ENCODE results near the gene DLX1. TPM values are rescaled to one million over a fixed set of nuclear protein-coding genes. Genes with fewer than 3 reads are reported as not detected.

Gene DLX1
- total RNA-seq (2014; rRNA removed; shearing (Covaris generic)) = 4.7 and 4.9 TPM in 2 replicates

DNA sequence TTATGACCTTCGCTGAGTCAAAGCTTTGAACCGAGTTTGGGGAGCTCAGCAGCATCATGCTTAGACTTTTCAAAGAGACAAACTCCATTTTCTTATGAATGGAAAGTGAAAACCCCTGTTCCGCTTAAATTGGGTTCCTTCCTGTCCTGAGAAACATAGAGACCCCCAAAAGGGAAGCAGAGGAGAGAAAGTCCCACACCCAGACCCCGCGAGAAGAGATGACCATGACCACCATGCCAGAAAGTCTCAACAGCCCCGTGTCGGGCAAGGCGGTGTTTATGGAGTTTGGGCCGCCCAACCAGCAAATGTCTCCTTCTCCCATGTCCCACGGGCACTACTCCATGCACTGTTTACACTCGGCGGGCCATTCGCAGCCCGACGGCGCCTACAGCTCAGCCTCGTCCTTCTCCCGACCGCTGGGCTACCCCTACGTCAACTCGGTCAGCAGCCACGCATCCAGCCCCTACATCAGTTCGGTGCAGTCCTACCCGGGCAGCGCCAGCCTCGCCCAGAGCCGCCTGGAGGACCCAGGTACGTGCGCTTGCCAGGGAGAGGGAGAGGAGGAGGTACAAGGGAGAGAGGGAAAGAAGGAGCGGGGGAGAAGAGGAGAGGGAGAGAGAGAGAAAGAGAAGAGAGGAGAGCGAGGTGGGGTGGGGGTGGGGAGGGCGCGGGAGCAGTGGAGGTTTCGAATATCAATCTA lies at the start of gene DLX1:
Gene DLX1 (plus strand): TSS at position 48 of the 700 bp plus-strand sequence. CDS start 171 bp downstream, at position 219.
- Histone ChIP-seq H3K27ac (peak within 1 kb of the TSS; percentile 42), H3K27me3 (replicated peaks) (no peaks in the 10 kb centered on the region), H3K9me3 (replicated peaks) (no peaks in the 10 kb centered on the region), H3K36me3 (peaks cover 16% of the 10 kb centered on the region), H3K4me3 (peak within 1 kb of the TSS; percentile 50), H3K4me1 (replicated peaks) (peaks cover 15% of the 10 kb centered on the region)
- DNase-seq (ENCODE audit: low read depth in 1 of 2, low spot score in 2 of 2) = peak in 1 of 2 experiments; percentile 94

DNA sequence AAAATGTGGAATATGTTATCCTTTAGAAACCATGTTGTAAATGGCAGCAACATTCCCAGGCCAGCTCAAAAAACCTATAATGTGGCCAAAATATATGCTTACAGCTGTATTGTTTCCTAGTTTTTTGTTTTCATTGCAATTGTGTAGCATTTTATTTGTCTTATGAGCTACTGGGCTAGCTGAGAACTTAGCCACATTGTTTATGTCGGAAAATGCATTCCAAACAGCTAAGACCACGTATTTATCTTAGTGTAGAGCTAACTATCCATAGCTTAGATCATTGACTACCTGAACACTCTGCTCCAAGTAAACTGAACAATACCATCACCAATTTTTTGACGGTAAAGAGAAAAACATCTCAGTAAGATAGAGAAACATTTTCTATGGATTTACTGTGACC lies 47.2 kb upstream of the DLX1 start:
- H3K36me3 ChIP-seq = no peaks in the 10 kb centered on the region
- H3K9me3 ChIP-seq (replicated peaks) = no peaks in the 10 kb centered on the region
- no peaks in the 10 kb centered on the region for H3K27me3 ChIP-seq (replicated peaks)
- peaks cover 13% of the 10 kb centered on the region for H3K4me1 ChIP-seq (replicated peaks)
- H3K4me3 ChIP-seq = no peak overlapping the region
- no peak for DNase-seq (ENCODE audit: low read depth in 1 of 2, low spot score in 2 of 2)
- H3K27ac ChIP-seq = 0 out of 2 replicates have a peak overlapping the region, but pooled peaks have one; percentile 8

GRCh38 chr2:172038604-172039003 lies 46.7 kb upstream of the DLX1 start:
- H3K4me1 ChIP-seq (replicated peaks) = peaks cover 13% of the 10 kb centered on the region
- H3K27ac ChIP-seq = no peak overlapping the region
- no peaks in the 10 kb centered on the region for H3K27me3 ChIP-seq (replicated peaks)
- H3K9me3 ChIP-seq (replicated peaks) = no peaks in the 10 kb centered on the region
- no peak overlapping the region for H3K4me3 ChIP-seq
- DNase-seq (ENCODE audit: low read depth in 1 of 2, low spot score in 2 of 2) = no peak
- H3K36me3 ChIP-seq = no peaks in the 10 kb centered on the region

DNA sequence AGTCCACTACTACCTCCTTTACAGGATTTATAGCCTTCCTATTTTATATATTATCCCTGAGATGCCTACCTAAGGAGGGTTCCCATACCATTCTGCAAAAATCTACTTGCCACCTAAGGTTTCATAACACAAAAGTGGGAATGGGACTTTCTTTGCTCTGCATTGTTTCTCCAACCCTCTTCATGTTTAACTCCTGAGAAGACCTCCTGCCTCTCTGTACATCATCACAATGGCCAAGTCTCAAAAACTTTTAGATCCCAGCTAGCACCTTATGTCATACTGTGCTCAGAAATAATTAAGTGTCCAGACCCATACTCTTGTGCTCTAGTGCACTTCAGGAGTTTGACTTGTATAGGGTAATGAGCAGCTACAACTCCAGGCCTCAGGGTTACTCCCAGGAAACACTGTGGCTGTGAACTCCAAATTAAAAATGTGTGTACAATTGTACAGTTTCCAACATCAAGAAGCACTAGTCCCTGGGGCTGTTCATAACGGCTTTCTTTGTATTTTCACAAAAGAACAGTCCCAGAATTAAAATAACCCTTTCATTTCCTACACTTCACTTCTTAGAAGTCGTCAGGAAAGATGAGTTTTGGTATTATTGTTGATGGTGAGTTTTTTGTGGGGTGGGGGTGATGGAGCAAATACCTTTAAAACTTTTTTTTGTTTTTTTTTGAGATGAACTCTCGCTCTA lies 46.1 kb upstream of the DLX1 start:
- H3K36me3 ChIP-seq = no peaks in the 10 kb centered on the region
- no peak overlapping the region for H3K27ac ChIP-seq
- H3K4me3 ChIP-seq = no peak overlapping the region
- H3K9me3 ChIP-seq (replicated peaks) = no peaks in the 10 kb centered on the region
- no peak for DNase-seq (ENCODE audit: low read depth in 1 of 2, low spot score in 2 of 2)
- peaks cover 13% of the 10 kb centered on the region for H3K4me1 ChIP-seq (replicated peaks)
- no peaks in the 10 kb centered on the region for H3K27me3 ChIP-seq (replicated peaks)

- no peaks in the 10 kb centered on the region for H3K36me3 ChIP-seq
- DNase-seq (ENCODE audit: low read depth in 1 of 2, low spot score in 2 of 2) = no peak
- peaks cover 13% of the 10 kb centered on the region for H3K4me1 ChIP-seq (replicated peaks)
- H3K9me3 ChIP-seq (replicated peaks) = no peaks in the 10 kb centered on the region
- H3K4me3 ChIP-seq = no peak overlapping the region
- H3K27me3 ChIP-seq (replicated peaks) = no peaks in the 10 kb centered on the region
- H3K27ac ChIP-seq = no peak overlapping the region
These were observed 45.0 kb upstream of the DLX1 start for GRCh38 chr2:172040311-172040710.

DNA sequence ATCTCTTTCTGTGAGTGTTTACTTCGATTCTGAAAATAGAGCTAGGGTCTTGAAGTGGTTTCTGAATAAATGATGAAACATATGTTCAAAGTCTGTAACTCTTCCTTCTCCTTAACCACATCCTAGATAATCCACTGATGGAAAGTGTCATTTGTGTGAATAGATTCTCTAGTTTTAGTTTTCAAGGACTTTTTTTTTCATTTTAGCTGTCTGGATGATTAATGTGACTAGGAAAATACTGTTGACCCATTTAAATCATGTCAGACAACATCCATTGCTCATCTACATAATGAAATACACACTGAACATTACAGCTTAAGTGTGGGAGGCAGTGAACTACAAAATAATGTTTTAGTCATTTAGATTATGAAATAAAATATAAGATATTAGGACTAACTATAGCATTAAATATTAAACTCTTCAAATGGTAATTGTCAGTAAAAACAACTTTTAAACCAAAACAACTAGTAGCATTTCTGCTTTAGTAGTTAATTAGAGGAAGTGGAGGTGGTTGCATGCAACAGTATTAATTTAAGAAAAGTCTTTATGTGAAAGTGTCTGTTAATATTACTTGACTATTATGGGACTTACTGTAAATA lies 39.1 kb upstream of the DLX1 start:
- no peak for DNase-seq (ENCODE audit: low read depth in 1 of 2, low spot score in 2 of 2)
- H3K4me3 ChIP-seq = no peak overlapping the region
- no peaks in the 10 kb centered on the region for H3K27me3 ChIP-seq (replicated peaks)
- no peaks in the 10 kb centered on the region for H3K4me1 ChIP-seq (replicated peaks)
- H3K27ac ChIP-seq = no peak overlapping the region
- H3K9me3 ChIP-seq (replicated peaks) = no peaks in the 10 kb centered on the region
- no peaks in the 10 kb centered on the region for H3K36me3 ChIP-seq

GRCh38 chr2:172046866-172047565 lies 38.3 kb upstream of the DLX1 start:
- DNase-seq (ENCODE audit: low read depth in 1 of 2, low spot score in 2 of 2) = no peak
- Histone ChIP-seq H3K36me3 (no peaks in the 10 kb centered on the region), H3K27ac (no peak overlapping the region), H3K27me3 (replicated peaks) (no peaks in the 10 kb centered on the region), H3K4me1 (replicated peaks) (no peaks in the 10 kb centered on the region), H3K9me3 (replicated peaks) (no peaks in the 10 kb centered on the region), H3K4me3 (no peak overlapping the region)

- no peak for DNase-seq (ENCODE audit: low read depth in 1 of 2, low spot score in 2 of 2)
- no peak overlapping the region for H3K4me3 ChIP-seq
- no peak overlapping the region for H3K27ac ChIP-seq
- no peaks in the 10 kb centered on the region for H3K27me3 ChIP-seq (replicated peaks)
- no peaks in the 10 kb centered on the region for H3K36me3 ChIP-seq
- H3K4me1 ChIP-seq (replicated peaks) = no peaks in the 10 kb centered on the region
- no peaks in the 10 kb centered on the region for H3K9me3 ChIP-seq (replicated peaks)
These were observed 37.5 kb upstream of the DLX1 start for GRCh38 chr2:172047566-172048507.

DNA sequence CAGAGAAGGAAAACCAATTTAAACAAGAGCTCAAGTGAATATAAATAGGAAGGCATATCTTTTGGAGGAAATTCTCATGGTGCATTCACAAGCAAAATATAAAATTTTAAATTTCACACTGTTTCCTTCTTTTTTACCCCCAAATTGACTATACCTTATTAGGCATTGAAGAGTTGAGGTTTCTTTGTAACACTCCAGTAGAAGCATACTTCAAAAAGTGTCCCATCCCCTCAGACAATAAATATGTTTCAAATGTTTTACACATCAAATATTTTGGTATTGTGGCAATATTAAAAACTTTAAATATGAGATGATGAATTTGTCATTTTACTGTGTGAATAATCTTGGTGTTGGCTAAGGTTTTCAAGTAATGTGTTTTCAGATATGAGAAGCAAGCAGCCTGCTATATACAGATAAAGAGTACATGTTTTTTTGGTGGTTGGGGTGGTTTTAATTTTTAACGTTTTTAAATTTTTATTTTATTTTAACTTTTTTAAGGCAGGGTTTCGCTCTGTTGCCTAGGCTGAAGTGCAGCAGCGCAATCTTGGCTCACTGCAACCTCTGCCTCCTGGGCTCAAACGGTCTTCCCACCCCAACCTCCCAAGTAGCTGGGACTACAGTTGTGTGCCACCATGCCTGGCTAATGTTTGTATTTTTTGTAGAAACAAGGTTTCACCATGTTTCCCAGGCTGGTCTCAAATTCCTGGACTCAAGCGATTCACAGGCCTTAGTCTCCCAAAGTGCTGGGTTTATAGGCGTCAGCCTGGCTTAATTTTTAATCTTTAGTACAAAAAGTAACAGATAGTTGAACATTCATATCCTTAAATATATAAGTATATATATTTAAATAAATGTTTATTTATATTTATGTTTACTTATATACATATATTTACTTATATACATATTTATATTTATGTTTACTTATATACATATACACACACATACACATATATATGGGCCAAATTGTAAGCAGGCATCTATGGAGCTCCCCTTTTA lies 36.5 kb upstream of the DLX1 start:
- Histone ChIP-seq H3K27ac (no peak overlapping the region), H3K27me3 (replicated peaks) (no peaks in the 10 kb centered on the region), H3K4me3 (no peak overlapping the region), H3K36me3 (no peaks in the 10 kb centered on the region), H3K9me3 (replicated peaks) (no peaks in the 10 kb centered on the region), H3K4me1 (replicated peaks) (no peaks in the 10 kb centered on the region)
- no peak for DNase-seq (ENCODE audit: low read depth in 1 of 2, low spot score in 2 of 2)

DNA sequence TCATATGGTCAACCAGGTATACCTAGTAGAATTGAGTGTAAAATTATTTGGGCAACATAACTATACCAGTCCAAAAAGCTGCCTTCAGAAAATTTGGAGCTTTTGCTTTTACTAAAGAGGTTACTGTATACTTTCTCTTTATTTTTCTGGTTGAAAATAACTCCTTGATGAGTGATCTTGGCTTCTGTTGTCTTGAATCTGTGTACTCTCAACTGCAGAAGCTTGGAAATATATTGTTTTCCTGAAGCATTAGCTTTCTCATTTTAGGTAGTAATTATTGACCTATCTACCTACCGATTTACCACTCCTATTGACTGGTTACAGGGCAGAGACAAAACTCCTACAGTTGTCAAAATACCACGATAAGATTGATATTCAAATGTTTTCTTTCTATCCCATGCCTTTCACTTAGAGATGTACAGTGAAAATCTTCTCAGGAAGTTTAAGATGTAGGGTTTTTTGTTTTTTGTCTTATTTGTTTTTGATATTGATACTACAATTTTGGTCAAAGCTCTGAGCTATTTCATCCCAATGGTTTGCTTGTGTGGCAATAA lies 35.7 kb upstream of the DLX1 start:
- Histone ChIP-seq H3K27ac (no peak overlapping the region), H3K36me3 (no peaks in the 10 kb centered on the region), H3K27me3 (replicated peaks) (no peaks in the 10 kb centered on the region), H3K4me1 (replicated peaks) (no peaks in the 10 kb centered on the region), H3K4me3 (no peak overlapping the region), H3K9me3 (replicated peaks) (no peaks in the 10 kb centered on the region)
- no peak for DNase-seq (ENCODE audit: low read depth in 1 of 2, low spot score in 2 of 2)

GRCh38 chr2:172050479-172051125 lies 34.7 kb upstream of the DLX1 start:
- no peak for DNase-seq (ENCODE audit: low read depth in 1 of 2, low spot score in 2 of 2)
- no peaks in the 10 kb centered on the region for H3K36me3 ChIP-seq
- H3K9me3 ChIP-seq (replicated peaks) = no peaks in the 10 kb centered on the region
- H3K27me3 ChIP-seq (replicated peaks) = no peaks in the 10 kb centered on the region
- H3K4me3 ChIP-seq = no peak overlapping the region
- H3K27ac ChIP-seq = no peak overlapping the region
- no peaks in the 10 kb centered on the region for H3K4me1 ChIP-seq (replicated peaks)
